HL-60 (cell line): Measurements from ENCODE around the gene SLC12A8.

Source experiments
- DNase-seq, 2 experiments: peaks; one replicate each; pipeline ENCODE4 v3.0.0-alpha.2; 2010 to 2020; ENCODE audit warnings: low read depth in 1 of 2, low spot score in 1 of 2
- H3K27ac ChIP-seq: fragments of 250-450 bp; sonication (Bioruptor Pico); replicated peaks from 2 replicates; pipeline ENCODE4 v1.5.1; 2020; ENCODE audit warnings: mild to moderate bottlenecking, moderate library complexity
- H3K27me3 ChIP-seq: fragments of 250-450 bp; sonication (Bioruptor Pico); 2 replicates; pipeline ENCODE4 v1.5.1; 2021; ENCODE audit warnings: mild to moderate bottlenecking, moderate library complexity; ENCODE audit not compliant: insufficient read depth, poor library complexity, severe bottlenecking
- H3K4me3 ChIP-seq: replicated peaks from 2 replicates; pipeline ENCODE4 v1.5.1; 2011; ENCODE audit warnings: mild to moderate bottlenecking, control low read depth, low read length; ENCODE audit not compliant: insufficient read depth
- GABPA ChIP-seq: IDR thresholded peaks from 2 replicates; pipeline ENCODE4 v1.6.1; 2012; ENCODE audit warnings: low read depth
- POLR2AphosphoS5 ChIP-seq: IDR thresholded peaks from 2 replicates; pipeline ENCODE4 v1.6.1; 2012; ENCODE audit warnings: low read depth
- SPI1 ChIP-seq: IDR thresholded peaks from 2 replicates; pipeline ENCODE4 v1.6.1; 2012; ENCODE audit warnings: low read depth, mild to moderate bottlenecking, borderline replicate concordance
- TF ChIP-seq, protein P1 (sequence below): IDR thresholded peaks from one replicate; pipeline ENCODE4 v1.5.1; 2011; ENCODE audit warnings: low read length, control low read depth, inconsistent platforms; ENCODE audit not compliant: insufficient read depth
- TF ChIP-seq, protein P2 (sequence below): IDR thresholded peaks from 2 replicates; pipeline ENCODE4 v1.6.1; 2012; ENCODE audit warnings: low read depth; ENCODE audit not compliant: insufficient replicate concordance

Gene SLC12A8

GRCh38 chr3:125098611-125099291 is 113.8 kb downstream of the SLC12A8 start:
- TF ChIP-seq SPI1, result no peak
- TF ChIP-seq GABPA, result no peak
- TF ChIP-seq, protein P1, sequence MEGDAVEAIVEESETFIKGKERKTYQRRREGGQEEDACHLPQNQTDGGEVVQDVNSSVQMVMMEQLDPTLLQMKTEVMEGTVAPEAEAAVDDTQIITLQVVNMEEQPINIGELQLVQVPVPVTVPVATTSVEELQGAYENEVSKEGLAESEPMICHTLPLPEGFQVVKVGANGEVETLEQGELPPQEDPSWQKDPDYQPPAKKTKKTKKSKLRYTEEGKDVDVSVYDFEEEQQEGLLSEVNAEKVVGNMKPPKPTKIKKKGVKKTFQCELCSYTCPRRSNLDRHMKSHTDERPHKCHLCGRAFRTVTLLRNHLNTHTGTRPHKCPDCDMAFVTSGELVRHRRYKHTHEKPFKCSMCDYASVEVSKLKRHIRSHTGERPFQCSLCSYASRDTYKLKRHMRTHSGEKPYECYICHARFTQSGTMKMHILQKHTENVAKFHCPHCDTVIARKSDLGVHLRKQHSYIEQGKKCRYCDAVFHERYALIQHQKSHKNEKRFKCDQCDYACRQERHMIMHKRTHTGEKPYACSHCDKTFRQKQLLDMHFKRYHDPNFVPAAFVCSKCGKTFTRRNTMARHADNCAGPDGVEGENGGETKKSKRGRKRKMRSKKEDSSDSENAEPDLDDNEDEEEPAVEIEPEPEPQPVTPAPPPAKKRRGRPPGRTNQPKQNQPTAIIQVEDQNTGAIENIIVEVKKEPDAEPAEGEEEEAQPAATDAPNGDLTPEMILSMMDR, result no peak
- TF ChIP-seq POLR2AphosphoS5, result no peak
- TF ChIP-seq, protein P2, sequence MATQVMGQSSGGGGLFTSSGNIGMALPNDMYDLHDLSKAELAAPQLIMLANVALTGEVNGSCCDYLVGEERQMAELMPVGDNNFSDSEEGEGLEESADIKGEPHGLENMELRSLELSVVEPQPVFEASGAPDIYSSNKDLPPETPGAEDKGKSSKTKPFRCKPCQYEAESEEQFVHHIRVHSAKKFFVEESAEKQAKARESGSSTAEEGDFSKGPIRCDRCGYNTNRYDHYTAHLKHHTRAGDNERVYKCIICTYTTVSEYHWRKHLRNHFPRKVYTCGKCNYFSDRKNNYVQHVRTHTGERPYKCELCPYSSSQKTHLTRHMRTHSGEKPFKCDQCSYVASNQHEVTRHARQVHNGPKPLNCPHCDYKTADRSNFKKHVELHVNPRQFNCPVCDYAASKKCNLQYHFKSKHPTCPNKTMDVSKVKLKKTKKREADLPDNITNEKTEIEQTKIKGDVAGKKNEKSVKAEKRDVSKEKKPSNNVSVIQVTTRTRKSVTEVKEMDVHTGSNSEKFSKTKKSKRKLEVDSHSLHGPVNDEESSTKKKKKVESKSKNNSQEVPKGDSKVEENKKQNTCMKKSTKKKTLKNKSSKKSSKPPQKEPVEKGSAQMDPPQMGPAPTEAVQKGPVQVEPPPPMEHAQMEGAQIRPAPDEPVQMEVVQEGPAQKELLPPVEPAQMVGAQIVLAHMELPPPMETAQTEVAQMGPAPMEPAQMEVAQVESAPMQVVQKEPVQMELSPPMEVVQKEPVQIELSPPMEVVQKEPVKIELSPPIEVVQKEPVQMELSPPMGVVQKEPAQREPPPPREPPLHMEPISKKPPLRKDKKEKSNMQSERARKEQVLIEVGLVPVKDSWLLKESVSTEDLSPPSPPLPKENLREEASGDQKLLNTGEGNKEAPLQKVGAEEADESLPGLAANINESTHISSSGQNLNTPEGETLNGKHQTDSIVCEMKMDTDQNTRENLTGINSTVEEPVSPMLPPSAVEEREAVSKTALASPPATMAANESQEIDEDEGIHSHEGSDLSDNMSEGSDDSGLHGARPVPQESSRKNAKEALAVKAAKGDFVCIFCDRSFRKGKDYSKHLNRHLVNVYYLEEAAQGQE, result no peak
- Histone ChIP-seq H3K27me3 (peaks cover 7% of the 10 kb centered on the region), H3K27ac (no peak overlapping the region), H3K4me3 (no peak overlapping the region)
- DNase-seq, result no peak

DNA sequence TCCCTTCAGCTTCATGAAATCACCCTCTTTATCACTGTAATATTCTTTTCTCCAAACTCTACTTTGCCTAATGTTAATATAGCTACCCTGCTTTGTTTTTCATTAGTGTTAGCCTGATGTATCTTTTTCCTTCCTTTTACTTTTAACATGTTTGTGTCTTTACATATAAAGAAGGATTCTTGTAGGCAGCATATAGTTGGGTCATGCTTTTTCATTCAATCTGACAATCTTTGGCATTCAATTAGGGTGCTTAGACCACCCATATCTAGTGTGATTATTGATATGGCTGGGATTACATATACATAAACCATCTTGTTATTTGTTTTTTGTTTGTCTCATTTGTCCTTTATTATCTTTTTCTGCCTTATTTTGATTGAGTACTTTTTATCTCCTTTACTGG is 121.9 kb downstream of the SLC12A8 start:
- no peak for DNase-seq
- TF ChIP-seq, protein P2, result no peak
- no peak for TF ChIP-seq GABPA
- TF ChIP-seq, protein P1, result no peak
- TF ChIP-seq POLR2AphosphoS5, result no peak
- no peak for TF ChIP-seq SPI1
- H3K4me3 ChIP-seq, result no peak overlapping the region
- peaks cover 7% of the 10 kb centered on the region for H3K27me3 ChIP-seq
- no peak overlapping the region for H3K27ac ChIP-seq

DNA sequence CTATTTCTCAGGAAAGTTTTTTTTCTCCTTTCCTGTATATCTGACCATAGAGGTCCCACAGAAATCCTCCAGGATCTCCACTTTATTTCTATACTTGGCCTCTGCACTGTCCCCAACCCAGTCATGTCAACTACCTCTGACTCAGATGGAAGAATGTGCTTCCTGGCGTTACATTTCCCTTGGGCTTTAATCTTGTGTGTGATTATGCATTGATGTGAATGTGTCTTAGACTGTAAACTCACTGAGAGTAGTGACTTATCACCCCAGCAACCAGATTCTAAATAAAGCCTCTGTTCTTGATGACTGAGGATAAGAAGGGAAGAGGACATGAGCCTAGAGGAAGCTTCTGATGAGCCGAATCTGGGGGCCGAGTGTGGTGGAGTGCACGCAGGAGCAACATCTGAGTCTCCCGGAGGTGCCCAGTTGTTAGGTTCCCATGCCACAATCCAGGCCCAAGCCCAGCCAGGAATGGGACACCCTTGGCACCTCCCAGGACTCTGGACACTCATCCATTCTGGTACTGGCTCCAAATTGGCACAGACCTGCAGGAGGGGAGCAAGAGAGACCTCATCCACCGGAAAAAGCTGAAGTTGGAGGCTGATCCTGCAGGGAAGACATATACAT is 124.7 kb downstream of the SLC12A8 start:
- no peak overlapping the region for H3K4me3 ChIP-seq
- TF ChIP-seq, protein P1, result no peak
- no peak for TF ChIP-seq GABPA
- TF ChIP-seq, protein P2, result no peak
- no peak for TF ChIP-seq POLR2AphosphoS5
- no peak for TF ChIP-seq SPI1
- no peak for DNase-seq
- H3K27me3 ChIP-seq, result peaks cover 10% of the 10 kb centered on the region
- H3K27ac ChIP-seq, result no peak overlapping the region
